Ureter (tissue), 1 donor: Measurements from ENCODE around the gene OR1E1. TPM values are rescaled to one million over a fixed set of nuclear protein-coding genes. Genes with fewer than 3 reads are reported as not detected.

Source experiments
- total RNA-seq: library from RNA; stranded (reverse); gene quantifications from one replicate; pipeline ENCODE4 v1.2.4, GENCODE V29; 2023
- donor health status: DM: yes; HTN: yes; CAD: no.

Gene OR1E1
- total RNA-seq, 1 donor from 2014 or later: not detected

Other genes starting within 250 kb of the OR1E1 start
- gene OR1A2, start 200.9 kb downstream of the OR1E1 start, total RNA-seq: not detected
- not detected for gene OR1A1, start 190.7 kb downstream of the OR1E1 start, total RNA-seq
- not detected for gene OR3A1, start 100.0 kb downstream of the OR1E1 start, total RNA-seq
- 2.7 TPM for gene OR3A2, start 12.1 kb downstream of the OR1E1 start, total RNA-seq
- not detected for gene OR3A3, start 13.0 kb upstream of the OR1E1 start, total RNA-seq
- not detected for gene OR1E2, start 35.4 kb upstream of the OR1E1 start, total RNA-seq
- gene SPATA22, start 73.4 kb upstream of the OR1E1 start, total RNA-seq: not detected
- gene ASPA, start 77.6 kb upstream of the OR1E1 start, total RNA-seq: 15.3 TPM
- gene TRPV3, start 159.4 kb upstream of the OR1E1 start, total RNA-seq: 4.3 TPM
- 9.0 TPM for gene TRPV1, start 211.0 kb upstream of the OR1E1 start, total RNA-seq
- gene SHPK, start 237.8 kb upstream of the OR1E1 start, total RNA-seq: 22.8 TPM
- gene CTNS, start 238.3 kb upstream of the OR1E1 start, total RNA-seq: 11.7 TPM